Lower leg skin (tissue), 3 donors: ENCODE measurements around the gene LEKR1.

ENCODE experiments used
- POLR2A ChIP-seq, 2 donors: fragments of 450-650 bp; IDR thresholded peaks; one replicate each; pipeline ENCODE4 v1.6.1; 2016 to 2017; ENCODE audit warnings: antibody characterized with exemption in 2 of 2, mild to moderate bottlenecking in 1 of 2, moderate library complexity in 1 of 2
- TF ChIP-seq, protein P1 (sequence below), 3 donors: fragments of 450-650 bp; IDR thresholded peaks; one replicate each; pipeline ENCODE4 v1.5.1; 2016; ENCODE audit warnings: antibody characterized with exemption in 3 of 3, mild to moderate bottlenecking in 3 of 3, moderate library complexity in 2 of 3

DNA sequence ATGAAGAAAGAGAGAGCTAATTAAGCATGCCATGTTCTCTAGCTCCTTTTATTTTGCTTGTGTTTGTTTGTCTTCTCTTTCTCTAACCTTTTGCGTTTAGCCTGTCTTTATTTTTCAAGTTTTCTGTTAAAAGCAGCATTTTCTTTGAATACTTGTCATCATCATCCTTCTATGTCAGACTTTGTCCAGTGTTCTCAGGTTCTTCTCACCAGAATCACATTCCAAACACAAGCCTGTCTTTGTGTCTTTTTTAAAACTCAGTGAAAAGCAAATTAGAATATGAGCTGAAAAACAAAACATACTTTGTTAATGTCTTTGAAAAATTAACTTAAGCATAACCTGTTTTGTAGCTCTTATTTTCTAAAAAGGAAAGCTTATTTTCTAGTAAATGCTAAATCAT lies 62.4 kb downstream of the LEKR1 start:
- TF ChIP-seq, protein P1, sequence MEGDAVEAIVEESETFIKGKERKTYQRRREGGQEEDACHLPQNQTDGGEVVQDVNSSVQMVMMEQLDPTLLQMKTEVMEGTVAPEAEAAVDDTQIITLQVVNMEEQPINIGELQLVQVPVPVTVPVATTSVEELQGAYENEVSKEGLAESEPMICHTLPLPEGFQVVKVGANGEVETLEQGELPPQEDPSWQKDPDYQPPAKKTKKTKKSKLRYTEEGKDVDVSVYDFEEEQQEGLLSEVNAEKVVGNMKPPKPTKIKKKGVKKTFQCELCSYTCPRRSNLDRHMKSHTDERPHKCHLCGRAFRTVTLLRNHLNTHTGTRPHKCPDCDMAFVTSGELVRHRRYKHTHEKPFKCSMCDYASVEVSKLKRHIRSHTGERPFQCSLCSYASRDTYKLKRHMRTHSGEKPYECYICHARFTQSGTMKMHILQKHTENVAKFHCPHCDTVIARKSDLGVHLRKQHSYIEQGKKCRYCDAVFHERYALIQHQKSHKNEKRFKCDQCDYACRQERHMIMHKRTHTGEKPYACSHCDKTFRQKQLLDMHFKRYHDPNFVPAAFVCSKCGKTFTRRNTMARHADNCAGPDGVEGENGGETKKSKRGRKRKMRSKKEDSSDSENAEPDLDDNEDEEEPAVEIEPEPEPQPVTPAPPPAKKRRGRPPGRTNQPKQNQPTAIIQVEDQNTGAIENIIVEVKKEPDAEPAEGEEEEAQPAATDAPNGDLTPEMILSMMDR (IDR thresholded peaks at IDR 0.05) = no peak
- no peak for TF ChIP-seq POLR2A (IDR thresholded peaks at IDR 0.05)
